GM13977 (cell line): ENCODE data around the gene LYPD4.

ENCODE experiments used
- DNase-seq: peaks from one replicate; pipeline ENCODE4 v3.0.0; 2012; ENCODE audit warnings: low spot score
- in situ Hi-C: fragments of 300-500 bp; cut with MboI; formaldehyde crosslinking; loops from one replicate; pipeline ENCODE4 v1.12.0; 2022; ENCODE audit warnings: low sequenced_read_pairs, low pct_unique_long_range_greater_than_20kb, mixed read lengths, inconsistent platforms; ENCODE audit not compliant: unreplicated experiment
- TF ChIP-seq, protein P1 (sequence below): IDR thresholded peaks from 2 replicates; pipeline ENCODE4 v1.5.1; 2012; ENCODE audit warnings: mild to moderate bottlenecking, control low read depth; ENCODE audit not compliant: insufficient read depth; ENCODE audit errors: extremely low read depth, missing control alignments

Gene LYPD4

DNA sequence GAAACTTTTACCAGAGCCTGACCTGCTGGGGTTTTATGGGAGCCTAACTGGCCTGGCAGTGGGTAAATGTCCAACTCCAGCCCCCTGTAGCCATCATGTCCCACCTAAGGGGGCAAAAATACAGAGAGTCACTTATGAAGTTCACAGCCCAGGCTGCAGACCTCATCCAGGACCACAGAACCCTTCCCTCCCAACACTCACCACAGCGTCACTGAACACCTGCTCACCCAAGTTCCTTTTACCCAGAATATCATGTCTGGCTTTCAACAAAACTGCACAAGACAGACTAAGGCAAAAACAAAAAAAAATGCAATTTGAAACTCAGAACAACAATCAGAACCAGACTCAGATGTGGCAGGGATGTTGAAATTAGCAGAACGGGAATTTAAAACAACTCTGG lies 41.7 kb downstream of the LYPD4 start:
- in situ Hi-C loops = no loop called here
- DNase-seq = no peak
- TF ChIP-seq, protein P1, sequence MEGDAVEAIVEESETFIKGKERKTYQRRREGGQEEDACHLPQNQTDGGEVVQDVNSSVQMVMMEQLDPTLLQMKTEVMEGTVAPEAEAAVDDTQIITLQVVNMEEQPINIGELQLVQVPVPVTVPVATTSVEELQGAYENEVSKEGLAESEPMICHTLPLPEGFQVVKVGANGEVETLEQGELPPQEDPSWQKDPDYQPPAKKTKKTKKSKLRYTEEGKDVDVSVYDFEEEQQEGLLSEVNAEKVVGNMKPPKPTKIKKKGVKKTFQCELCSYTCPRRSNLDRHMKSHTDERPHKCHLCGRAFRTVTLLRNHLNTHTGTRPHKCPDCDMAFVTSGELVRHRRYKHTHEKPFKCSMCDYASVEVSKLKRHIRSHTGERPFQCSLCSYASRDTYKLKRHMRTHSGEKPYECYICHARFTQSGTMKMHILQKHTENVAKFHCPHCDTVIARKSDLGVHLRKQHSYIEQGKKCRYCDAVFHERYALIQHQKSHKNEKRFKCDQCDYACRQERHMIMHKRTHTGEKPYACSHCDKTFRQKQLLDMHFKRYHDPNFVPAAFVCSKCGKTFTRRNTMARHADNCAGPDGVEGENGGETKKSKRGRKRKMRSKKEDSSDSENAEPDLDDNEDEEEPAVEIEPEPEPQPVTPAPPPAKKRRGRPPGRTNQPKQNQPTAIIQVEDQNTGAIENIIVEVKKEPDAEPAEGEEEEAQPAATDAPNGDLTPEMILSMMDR = no peak

DNA sequence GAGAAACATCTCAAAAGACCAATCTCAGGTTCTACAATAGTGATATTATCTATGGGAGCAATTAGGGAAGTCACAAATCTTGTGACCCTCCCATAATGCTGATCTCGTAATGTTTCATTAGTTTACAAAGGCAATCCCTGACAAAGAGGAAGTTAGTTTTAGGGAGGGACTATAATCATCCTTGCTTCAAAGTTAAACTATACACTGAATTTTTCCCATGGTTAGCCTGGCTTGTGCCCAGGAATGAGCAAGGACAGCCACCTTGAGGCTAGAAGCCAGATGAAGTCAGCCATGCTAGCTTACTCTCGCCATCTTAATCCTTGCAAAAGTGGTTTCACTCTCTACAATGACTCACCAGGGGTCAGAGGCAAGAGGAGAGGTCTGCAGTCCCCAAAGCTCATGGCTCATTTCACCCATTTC lies 42.7 kb downstream of the LYPD4 start:
- TF ChIP-seq, protein P1 = no peak
- no peak for DNase-seq
- in situ Hi-C loops = no loop called here

DNA sequence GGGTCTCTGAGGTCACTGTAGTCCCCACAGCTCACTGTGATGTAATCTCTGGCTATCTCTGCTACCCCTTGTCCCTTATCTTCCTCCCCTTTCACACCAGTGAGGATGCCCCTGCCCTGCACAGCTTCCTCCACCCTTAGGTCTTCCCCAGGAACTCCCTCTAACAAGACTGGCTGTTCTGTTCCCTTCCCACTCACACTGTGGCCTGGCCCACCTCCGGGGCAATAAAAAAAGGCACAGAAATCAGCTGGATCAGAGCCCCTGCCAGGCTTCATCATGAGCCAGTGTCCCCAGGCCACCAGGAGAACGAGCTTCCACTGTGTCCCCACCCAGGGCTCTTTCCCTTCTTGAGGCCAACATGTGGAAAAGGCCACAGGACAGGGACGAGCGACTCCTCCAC lies 43.5 kb downstream of the LYPD4 start:
- DNase-seq = no peak
- in situ Hi-C loops = no loop called here
- TF ChIP-seq, protein P1 = no peak

DNA sequence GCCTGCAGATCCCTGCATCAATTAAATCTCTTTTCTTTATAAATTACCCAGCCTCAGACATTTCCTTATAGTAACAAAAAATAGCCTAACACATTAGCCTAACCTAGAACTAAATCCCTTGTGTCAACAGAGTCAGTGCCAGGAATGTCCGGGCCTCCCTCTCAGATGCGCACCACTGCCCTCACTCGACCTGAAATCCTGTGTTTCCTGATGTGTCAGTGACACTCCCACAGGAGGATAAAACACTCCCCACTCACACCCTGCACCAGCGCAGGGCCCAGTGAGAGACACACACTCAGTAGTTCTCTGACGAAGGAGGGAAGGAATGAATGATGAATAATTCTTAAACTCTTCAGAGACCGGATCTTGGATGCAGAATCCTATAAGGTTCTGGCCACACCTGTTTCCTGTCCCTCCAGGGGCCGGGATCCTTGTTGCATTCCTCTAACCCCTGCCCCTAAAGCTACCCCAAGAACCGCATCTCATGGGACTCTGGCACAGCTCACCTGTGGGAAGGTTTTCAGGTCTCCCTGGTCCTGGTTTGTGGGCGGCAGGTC lies 45.0 kb downstream of the LYPD4 start:
- TF ChIP-seq, protein P1 = no peak
- in situ Hi-C loops = no loop called here
- no peak for DNase-seq

DNA sequence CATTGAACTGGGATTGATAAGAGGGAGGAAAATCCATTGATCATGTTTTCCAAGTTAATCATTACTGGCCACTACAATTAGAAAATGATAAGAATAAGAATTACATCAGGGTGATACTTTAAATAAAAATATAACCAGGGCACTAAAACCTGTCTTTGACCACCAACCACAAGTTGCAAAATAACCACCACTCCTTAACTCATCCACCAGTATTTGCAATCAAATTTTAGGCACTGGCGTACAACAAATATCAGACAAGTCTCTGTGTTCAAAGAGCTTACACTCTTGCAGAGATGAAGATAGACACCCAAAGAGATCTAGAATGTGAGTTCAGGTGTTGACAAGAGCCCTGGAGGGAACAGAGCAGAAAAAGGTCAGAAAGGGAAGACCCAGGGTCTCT lies 47.6 kb downstream of the LYPD4 start:
- TF ChIP-seq, protein P1 = no peak
- in situ Hi-C loops = no loop called here
- DNase-seq = no peak

DNA sequence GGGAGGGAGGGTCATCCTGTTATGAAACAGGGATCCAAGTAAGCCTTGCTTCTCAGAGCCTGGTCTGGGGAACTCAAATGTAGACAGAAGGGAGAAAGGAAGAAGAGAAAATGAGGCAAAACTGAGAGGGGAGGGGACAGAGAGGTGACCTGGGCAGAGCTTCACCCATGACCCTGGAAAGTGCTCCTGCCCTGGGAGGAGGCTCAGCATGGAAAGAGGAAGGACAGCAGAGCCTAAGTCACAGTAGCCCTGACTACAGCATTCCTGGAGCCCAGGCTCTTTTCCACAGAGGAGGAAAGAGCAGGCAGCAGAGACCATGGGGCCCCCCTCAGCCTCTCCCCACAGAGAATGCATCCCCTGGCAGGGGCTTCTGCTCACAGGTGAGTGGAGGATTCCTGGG lies 48.1 kb downstream of the LYPD4 start, which contains the start of gene CEACAM3:
Gene CEACAM3 (plus strand): TSS at position 226 of the 400 bp plus-strand sequence. CDS start 91 bp downstream, at position 317.
- in situ Hi-C loops = no loop called here
- TF ChIP-seq, protein P1 = no peak
- DNase-seq = no peak
